Inferior parietal cortex (tissue), 1 donor: Measurements from ENCODE around the gene SPON1.

Experiments
- DNase-seq: peaks from one replicate; pipeline ENCODE4 v3.0.0-alpha.2; 2016; ENCODE audit errors: extremely low spot score

SPON1 gene

DNA sequence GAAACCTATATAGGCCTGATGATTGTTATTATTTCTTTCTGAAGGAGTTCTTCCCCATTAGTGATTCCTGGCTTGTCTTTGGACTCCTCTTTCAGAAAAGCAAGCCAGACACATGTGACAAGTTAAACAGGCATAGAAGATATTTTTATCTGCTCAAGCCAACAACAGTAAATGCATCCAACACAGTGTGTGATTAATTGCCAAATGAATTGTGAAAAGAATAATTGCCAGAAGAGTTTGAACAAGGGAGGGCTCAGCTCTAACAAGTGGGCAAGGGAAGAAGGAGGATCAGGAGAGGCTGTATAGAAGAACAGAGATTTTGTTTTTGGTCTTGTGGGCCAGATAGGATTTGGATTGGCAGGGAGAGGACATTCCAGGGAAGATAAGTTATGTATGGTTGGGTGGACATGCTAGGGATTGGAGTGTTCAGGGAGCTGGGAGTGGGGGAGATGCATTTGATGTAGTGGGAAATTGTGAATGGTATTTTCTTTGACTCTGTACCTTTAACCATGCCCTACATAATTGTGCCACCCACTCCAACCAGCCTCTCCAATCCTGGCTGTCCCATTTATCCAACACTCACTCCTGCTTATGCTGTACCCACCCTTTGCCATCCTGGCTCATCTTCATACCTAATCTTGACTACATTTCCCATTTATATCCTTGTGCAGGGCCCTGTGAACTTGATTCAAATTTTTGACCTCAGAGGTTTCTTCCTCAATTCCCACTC, 223.7 kb downstream of the SPON1 start:
- DNase-seq: no peak

DNA sequence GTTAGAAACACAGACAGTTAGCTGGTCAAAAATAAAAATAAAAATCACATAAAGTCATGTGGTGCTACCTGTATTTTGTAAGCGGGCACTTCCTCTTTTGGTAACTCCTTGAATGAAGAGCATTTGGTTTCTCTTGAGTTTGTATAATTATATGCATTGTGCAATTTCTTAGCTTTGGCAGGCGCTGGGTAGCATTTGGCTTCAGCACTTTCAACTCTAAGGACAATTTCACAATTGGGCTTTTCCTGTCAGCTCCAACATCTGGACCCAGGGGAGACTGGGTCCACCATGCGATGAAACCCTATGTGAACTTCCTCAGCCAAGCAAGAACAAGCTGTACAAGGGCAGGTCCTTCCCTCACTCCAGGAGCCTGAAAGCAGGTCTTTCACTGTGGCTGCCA, 227.4 kb downstream of the SPON1 start:
- DNase-seq: no peak

DNA sequence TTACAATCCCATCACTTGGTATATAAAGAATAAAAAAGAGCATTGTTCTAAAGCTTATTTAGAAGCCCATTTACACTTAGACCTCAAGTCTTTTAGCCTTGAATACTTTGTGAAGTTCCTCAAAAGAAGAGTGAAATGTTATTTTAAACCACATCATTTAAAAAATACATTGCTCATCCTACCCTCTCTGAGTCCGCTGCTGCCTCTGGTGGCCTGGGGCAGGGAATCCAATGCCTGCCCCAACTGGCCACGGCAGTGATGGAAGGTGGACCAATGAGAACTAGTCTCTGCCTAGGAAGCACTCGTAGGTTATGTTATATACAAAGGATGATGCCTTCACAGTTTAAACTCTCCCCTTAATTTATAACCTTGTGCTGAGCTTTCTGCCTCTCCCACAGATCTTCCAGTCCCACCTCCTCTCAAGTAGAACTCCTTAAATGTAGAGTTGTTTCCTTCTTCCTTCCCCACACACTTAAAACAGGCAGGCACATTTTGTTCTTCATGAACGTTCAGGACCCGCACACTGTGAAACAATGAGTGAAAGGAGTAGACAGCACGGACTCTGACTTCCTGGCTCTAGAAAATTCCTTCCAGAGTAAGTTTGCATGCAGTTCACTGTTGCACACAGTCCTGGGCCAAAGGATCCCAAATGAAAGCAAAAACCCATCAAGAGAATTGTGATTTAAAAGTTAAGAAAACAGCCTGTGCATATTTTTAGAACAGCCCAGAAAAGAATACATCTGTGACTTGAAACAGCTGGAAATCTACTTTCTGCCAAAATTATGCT, 228.7 kb downstream of the SPON1 start:
- DNase-seq: no peak

DNA sequence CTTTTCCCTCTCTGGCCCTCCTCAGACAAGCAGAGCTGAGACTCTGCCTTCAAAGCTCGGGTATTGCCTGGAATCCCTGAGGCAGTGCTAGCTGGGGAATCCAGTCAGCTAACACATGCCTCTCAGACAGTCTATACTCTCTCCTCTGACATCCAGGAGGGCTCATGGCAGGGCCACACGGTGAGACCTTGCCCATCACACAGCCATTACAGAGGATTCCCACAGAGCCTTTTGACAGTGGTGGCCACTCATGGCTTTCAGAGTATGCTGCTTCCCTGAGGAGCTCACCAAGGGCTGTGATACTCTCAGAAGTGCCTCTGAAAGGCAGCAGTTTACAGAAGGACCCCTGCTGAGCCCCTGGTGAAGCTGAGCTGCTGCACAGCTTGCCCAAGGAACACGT, 231.1 kb downstream of the SPON1 start:
- DNase-seq: no peak

DNA sequence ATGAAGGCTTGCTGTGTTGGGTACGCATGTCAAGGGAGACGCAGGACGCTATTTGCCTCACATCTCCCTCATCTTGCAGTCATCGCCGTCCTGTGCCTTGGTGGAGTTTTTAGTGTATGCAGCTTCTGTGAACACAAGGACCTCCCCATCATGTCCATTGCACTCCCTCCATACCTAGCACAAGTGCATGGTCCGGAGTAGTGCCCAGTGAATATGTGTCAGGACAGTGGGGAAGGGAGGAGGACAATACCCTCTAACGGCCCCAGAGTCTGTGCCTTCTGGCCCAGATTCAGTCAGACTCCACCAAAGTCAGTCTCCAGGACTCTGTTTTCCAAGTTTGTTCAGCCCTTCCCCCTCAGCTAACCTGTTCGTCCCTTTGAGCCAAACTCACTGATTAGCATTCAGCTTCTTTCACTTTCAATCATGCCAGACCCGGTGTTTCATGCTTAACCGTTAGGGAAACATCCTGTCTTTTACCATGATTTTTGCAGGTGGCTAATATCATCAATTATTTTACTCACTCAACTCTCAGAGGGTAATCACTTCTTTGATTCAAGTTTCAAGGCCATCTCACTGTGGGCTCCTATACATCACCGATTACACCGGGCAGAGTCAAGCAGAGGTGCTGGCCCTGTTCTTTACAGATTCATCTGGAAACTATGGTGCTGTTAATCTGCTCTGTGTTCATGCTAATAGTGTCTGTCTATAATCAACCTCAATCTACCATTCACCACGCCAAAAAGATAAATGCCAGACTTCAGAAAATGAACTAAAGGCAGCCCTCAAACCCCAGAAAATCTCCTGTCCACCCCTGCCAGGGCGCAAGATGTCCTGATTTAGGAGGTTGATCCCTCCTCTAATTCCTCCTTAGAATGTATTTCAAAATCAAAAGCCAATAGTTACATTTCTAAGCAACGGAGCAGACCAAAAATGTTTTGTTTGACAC, 240.0 kb downstream of the SPON1 start:
- no peak for DNase-seq

DNA sequence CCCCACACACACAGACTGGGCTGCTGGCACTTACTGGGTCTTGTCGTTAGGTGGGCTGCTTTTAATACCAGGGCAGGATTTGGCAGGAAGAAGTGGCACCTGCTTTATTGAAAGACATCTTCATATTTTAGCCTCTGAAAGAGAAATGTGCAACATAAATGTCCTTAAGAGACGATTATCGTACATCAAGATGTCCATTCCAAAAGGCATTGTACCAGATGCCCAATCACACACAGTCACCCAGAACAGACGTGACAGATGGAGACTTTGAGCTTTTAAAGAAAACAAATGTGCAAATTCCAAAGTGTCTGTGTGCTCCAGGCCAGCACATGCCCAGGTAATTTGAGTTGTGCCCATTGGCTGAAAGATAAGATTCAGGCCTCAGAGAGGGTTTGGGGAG, 240.8 kb downstream of the SPON1 start:
- no peak for DNase-seq

DNA sequence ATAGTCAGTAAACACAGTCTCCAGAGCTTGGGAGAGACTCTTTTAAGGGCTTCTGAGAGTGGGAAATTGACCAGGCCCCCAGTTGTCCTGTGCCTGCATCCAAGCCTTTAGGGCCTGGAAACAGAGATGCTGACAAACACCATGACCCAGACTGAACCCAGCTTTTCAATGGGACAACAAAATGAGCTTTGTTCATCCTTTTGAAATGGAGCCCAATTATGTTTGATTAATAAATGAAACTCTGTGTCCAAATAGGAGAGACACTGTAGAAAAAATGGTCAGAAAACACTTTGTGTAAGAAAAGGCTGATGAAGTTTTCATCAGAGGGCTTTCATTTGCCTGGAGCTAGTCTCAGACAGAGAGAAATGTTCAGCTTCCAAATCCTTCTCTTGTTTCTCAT, 250.5 kb downstream of the SPON1 start:
- DNase-seq: no peak

DNA sequence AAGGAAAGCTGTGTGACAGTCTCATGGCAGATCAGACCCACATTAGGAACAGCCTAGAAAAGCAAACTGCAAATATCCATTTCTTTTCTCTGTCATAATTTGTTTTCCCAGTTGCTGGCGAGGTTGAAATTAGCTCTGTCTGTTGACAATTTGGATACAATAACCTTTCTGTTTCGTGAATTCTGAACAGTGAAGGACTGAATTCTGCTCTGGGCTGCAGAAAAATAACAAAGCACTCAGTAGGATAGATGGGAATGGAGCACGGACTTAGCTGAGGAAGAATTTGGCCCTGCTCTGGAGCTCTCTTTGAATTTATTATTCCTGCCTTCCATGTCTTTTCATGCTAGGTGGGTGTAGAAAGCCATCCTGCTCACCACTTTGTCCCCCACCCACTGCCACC, 256.2 kb downstream of the SPON1 start:
- DNase-seq: no peak

DNA sequence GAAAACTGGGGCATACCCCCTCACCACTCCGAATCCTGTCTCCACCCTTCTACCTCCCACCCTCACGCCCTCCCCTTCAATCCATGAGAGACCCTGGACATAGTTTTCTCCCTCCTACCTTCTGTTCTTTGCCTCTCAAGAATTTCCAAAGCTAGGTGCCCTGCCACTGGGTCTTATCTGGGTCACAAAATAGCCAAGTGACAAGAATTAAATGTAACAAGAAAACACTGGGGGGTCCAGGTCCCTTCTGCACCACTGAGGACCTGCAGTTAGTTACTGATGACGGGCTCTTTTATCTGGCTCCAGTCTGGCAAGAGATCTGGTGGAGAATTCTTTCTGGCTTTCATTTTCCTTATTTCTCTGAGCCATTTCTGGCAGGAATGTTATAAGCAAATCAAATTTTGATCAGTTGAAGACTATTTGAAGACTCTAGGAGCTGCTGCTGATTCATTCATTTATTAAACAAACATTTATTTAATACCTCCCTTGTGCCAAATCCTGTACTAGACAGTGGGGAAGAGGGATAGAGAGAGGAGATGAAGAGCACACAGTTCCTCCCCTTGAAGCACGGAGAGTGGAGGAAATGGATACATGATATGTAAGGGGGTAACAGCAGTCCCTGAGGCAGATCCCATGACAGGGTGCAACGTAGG, 261.2 kb downstream of the SPON1 start:
- DNase-seq: no peak

DNA sequence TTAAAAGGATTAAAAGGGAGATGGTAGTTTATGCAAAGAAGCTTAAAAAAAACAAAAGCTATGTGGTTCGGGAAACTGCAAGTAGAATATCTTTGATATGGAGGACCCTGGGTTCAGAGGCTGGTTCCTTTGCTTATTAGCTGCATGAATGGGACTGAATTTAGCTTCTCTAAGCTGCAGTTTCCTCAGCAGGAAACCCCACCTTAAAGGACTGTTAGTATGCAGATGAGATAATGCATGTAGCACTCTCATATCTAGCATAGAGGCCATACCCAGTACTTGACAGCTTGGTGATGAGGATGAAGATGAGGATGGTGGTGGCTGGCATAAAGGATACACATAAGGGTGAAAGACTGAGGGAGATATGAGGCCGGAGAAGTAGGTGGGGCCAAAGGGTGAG, 261.9 kb downstream of the SPON1 start:
- no peak for DNase-seq

DNA sequence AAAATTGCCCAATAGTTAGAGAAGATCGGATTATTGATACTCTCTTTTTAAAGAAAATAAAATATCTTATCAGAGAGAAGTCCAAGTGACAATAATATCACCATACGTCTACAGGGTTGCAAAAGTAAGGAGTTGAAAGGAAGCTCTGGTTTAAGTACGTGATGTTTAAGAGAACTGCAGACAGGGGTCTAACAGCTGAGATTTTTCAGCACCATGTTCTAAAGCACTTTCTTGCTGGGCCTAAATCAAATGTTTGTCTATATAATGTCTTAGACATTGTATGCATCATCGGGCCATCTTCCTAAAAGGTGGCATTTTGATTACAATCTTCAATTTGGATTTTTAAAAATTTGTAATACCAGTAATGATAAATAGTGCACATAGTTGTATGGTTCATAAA, 263.1 kb downstream of the SPON1 start:
- no peak for DNase-seq

DNA sequence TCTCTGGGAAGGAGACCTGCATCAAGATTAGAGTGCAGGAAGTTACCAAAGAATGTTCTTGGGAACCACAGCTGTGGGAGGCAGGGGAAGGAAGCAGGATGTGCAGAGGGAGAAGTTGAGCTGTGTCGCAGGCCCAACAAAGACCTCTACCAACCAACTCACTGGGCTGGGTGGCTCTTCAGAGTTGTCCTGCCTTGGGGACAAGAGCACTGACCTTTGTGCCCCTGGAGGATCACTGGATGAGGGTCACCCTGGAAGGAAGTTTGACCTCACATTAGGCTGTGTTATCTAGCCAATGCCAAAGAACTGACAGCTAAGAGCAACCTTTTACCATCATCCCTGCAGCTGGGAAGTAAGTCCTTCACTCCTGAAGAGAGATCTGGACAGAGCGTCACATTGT, 265.8 kb downstream of the SPON1 start:
- no peak for DNase-seq

DNA sequence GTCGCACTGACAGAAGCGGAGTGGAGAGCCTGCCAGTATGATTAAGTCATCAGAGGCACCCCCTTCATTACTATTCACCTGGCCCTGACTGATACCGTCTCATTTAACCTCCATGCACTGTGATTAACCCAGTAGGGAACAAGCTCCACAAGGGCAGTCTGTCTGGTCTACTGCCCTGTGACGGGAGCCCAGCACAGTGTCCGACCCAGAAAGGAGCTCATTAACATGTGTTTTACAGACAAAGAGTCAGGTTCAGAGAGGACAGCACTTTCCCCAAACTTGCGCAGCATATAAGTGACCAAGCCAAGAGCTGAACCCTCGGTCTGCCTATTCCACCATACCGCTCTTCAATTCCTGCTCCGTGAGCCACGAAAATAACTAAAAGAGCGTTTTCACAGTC, 266.9 kb downstream of the SPON1 start:
- DNase-seq: no peak

DNA sequence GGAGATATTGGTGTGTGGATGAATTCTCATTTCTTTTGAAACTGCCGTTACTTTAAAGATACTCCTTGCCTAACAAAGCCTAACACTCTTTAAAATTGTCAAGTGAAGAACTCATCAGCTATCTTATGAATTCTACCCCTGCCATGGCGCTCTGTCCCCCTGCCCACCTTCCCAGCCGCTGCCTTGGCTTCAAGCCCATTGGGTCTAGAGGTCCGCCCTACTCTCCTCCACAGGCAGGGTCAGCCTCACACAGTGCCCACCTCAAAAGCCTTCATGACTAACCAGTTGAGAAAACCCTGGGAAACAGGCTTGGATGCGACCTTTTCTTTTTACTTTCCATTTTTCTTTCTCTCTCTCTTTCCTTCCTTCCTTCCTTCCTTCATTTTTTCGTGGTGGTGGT, 267.9 kb downstream of the SPON1 start:
- DNase-seq: no peak

DNA sequence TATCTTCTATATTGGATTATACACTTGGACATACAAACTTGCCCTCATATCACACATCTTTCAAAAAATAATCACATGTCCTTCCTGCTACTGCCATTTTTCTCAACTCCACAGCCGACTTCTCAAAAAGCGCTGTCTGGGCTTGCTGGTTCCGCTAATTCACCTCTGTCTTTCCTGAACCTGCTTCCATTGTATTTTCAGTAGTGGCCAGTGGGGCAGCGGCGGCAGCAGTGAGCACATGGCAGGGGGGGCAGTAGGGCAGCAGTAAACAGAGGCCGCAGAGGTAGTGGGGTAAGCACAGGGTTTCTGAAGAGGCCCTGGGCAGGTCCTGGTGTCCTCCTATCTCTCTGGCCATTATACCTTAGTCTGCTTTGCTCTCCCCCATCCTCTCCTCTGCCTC, 270.1 kb downstream of the SPON1 start:
- no peak for DNase-seq

DNA sequence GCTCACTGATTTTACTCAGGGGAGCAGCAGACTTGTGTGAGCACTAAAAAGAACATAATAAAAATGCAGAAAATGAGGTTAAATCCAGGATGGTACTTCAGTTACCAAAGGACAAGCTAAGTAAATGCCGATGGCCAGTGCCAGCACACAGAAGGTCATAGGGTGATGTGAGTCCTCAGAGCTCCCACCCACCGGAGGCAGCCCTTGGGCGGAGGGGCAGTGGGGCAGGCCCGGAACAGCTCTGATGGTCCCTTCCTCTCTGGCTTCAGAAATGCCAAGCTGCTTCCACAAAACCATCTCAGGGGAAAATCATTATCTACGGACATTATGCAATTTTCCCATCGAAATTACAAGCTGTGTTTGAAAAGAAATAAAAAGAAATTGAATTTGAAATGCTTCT, 271.9 kb downstream of the SPON1 start:
- no peak for DNase-seq

DNA sequence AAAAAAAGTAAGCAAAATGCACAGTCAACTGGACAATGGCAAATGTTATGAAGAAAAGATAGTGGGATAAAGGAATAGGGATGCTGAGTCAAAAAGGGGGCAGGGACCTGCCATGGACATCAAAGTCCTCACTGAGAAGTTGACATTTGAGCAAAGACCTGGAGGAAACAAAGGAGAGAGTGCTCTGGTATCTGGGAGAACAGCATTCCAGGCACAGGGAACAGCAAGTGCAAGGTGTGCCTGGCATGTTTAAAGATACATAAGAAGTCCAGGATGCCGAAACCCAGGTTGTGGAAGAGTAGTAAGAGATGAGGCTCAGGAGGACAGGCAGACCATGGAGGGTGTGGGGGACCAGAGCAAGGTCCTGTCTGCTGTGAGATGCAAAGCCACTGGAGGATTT, 273.2 kb downstream of the SPON1 start:
- DNase-seq: no peak

DNA sequence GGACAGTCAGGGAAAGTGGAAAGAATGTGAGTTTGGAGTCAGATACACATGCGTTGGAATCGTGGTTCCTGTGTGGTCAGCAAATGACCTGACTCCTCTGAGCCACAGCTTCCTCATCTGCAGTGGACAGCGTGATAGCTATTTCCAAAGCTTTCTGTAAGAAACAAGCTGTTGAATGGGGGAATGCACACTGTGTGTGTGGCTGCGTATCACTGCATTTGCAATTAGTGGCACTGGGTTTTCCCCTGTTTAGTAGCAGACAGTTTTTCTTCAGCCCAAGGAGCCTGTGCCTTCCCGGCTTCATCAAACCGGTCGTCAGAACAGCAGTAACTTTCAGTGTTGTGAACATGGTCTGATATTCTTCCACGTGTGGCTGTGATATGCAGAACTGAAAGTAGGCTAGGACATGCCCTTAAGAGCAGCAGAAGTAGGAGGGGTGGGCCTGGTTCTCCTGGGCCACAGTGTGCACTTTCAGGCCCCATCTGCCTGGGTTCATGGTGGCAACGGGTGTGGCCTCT, 275.0 kb downstream of the SPON1 start:
- DNase-seq: peak; percentile 25

DNA sequence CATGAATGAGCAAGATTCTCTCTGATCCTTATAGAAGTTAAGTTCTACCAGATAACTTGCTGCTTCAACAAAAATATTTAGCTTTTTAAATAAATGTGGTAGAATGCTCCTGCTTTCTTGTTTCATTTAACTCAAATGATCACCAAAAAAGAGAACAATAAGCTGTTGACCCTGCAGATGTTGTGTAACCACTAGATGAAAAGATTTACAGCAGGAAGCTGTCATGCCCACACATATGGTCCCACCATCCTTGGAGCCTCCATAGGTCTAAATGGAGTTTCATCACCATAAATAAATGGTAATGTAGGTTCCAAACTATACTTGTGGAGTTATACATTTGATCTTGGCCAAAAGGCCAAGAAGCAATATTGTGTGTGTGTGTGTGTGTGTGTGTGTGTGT, 277.7 kb downstream of the SPON1 start:
- no peak for DNase-seq

DNA sequence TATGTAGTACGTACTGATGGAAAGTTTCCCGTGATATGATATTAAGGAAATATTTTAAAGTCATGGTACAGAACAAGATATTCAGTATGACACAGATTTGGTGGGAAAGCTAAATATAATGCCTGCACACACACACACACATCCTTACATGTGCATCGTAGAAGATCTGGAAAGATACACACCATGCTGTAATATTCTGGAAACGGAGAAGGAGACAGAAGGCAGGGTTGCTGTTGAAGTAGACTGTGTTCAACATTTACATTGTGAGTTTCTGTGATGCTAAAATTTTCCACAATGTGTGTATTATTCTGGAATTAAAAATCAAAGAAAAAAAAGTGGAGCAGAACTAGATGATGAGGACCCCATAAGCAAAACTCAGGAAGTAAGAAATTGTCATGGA, 278.4 kb downstream of the SPON1 start:
- no peak for DNase-seq

DNA sequence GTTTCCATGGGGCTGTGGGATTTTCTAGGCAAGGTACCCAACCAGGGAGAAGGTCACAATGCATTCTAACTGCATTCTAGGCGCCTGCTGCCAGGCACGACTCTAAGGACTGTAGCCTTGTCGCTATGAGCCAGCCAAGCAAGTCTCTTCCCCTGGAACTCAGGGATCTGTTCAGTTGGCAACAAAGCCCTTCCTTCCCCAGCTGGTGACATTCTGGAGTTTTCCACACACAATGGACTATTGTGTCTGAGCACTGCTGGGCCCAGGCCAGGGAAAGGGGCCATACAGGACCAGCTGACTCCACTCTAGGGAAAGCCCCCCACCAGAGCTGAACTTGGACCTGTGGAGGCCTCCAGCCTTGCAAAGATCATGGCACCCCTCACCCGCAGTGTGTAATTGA, 279.7 kb downstream of the SPON1 start:
- peak; percentile 44 for DNase-seq

DNA sequence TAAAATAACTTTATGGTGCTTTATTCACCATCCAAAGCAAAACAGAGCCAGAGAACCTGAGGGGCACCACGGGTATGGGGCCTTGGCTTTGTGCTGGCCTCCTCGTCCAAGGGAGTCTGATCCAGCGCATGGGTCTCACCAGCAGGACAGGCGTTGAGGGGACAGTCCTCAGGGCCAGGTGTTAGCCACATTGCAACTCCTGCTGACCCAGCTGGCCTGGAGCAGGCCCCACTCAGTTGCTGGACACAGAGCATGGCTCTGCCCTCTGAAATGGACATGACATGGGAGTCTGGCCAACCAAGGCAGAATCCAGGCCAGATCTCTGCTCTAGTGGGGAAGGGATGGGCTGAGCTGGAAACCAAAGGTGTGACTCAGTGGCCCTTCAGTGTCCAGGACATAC, 280.2 kb downstream of the SPON1 start:
- DNase-seq: no peak
